ENCODE measurements around the gene EEF1A2.

GRCh38 chr20:63543131-63543530 lies 44.2 kb upstream of the EEF1A2 start:
- no peak for TF ChIP-seq CTCF (conservative IDR thresholded peaks at IDR 0.05; ENCODE audit: low read depth in 2 of 2)
- TF ChIP-seq POLR2AphosphoS5 (IDR thresholded peaks at IDR 0.05; ENCODE audit: low read depth): no peak
- TF ChIP-seq EZH2 (IDR thresholded peaks at IDR 0.05; ENCODE audit: low read depth, unreplicated experiment): no peak
- no peak for TF ChIP-seq CREB1 (CRISPR knock-in tag; IDR thresholded peaks at IDR 0.05; ENCODE audit: low read depth)
- no peak for TF ChIP-seq EZH2phosphoT487 (IDR thresholded peaks at IDR 0.05; ENCODE audit: unreplicated experiment)
- TF ChIP-seq REST (IDR thresholded peaks at IDR 0.05; ENCODE audit: unreplicated experiment): no peak

Measured in GM23338 (cell line).